ENCODE data around the gene SEC11C.

GRCh38 chr18:59096098-59096789 lies 43.4 kb upstream of the SEC11C start:
- no peak for TF ChIP-seq CTCF (IDR thresholded peaks at IDR 0.05; ENCODE audit: low read depth, low read length)
- no peak for TF ChIP-seq EZH2phosphoT487 (IDR thresholded peaks at IDR 0.05; ENCODE audit: low read depth)

Measured in OCI-LY3 (cell line).